ENCODE measurements around the gene LTBP2.

LTBP2 gene

GRCh38 chr14:74522740-74523139 is 89.3 kb downstream of the LTBP2 start:
- DNase-seq = no peak

- DNase-seq = no peak
These were observed 90.3 kb downstream of the LTBP2 start for GRCh38 chr14:74521756-74522155.

- no peak for DNase-seq
These were observed 92.5 kb downstream of the LTBP2 start for GRCh38 chr14:74519316-74520074.

- no peak for DNase-seq
These were observed 93.8 kb downstream of the LTBP2 start for GRCh38 chr14:74518221-74518620.

GRCh38 chr14:74517731-74518130 is 94.3 kb downstream of the LTBP2 start:
- DNase-seq = no peak

GRCh38 chr14:74516451-74517160 is 95.4 kb downstream of the LTBP2 start:
- no peak for DNase-seq

- no peak for DNase-seq
These were observed 96.1 kb downstream of the LTBP2 start for GRCh38 chr14:74515891-74516412.

- DNase-seq = no peak
These were observed 97.5 kb downstream of the LTBP2 start for GRCh38 chr14:74514471-74514941.

GRCh38 chr14:74511966-74512830 is 99.8 kb downstream of the LTBP2 start:
- no peak for DNase-seq

- no peak for DNase-seq
These were observed 101.1 kb downstream of the LTBP2 start for GRCh38 chr14:74510959-74511409.

- DNase-seq = no peak
These were observed 101.7 kb downstream of the LTBP2 start for GRCh38 chr14:74510223-74510931.

GRCh38 chr14:74509587-74510222 is 102.3 kb downstream of the LTBP2 start:
- DNase-seq = no peak

- DNase-seq = no peak
These were observed 103.1 kb downstream of the LTBP2 start for GRCh38 chr14:74508844-74509428.

- no peak for DNase-seq
These were observed 103.7 kb downstream of the LTBP2 start for GRCh38 chr14:74508292-74508731.

GRCh38 chr14:74507840-74508239 is 104.2 kb downstream of the LTBP2 start:
- DNase-seq = no peak

- DNase-seq = no peak
These were observed 105.0 kb downstream of the LTBP2 start for GRCh38 chr14:74507085-74507484.

- no peak for DNase-seq
These were observed 105.6 kb downstream of the LTBP2 start for GRCh38 chr14:74506411-74506851.

- no peak for DNase-seq
These were observed 106.2 kb downstream of the LTBP2 start for GRCh38 chr14:74505831-74506230.

GRCh38 chr14:74504874-74505720 is 106.9 kb downstream of the LTBP2 start:
- DNase-seq = no peak

GRCh38 chr14:74504412-74504811 is 107.6 kb downstream of the LTBP2 start:
- no peak for DNase-seq
